T-helper 1 cell (primary cell): ENCODE measurements around the gene GALNT2.

Experiments
- DNase-seq, 5 donors: peaks; one replicate each; pipeline ENCODE4 v3.0.0-alpha.2; 2012 to 2020

GALNT2 gene

GRCh38 chr1:230131457-230131856 is 64.4 kb downstream of the GALNT2 start:
- no peak for DNase-seq

DNA sequence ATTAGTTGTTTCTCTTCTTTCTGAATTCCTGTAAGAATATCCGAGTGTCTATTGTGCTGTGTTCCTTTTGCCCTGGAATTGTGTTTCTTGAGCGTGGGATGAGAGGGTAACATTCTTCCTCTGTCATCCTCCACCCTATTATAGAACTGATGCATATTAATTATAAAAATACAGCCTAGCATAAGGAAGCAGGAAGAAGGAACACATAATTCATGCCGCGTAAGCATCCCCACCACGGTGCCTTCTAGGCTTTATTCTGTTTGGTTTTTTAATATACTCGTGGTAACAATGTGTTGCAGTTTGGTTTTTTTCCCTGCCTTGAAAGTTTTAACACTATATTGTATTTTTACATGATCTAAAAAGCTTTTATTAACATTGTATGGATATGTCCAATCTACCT is 65.7 kb downstream of the GALNT2 start:
- DNase-seq = no peak

DNA sequence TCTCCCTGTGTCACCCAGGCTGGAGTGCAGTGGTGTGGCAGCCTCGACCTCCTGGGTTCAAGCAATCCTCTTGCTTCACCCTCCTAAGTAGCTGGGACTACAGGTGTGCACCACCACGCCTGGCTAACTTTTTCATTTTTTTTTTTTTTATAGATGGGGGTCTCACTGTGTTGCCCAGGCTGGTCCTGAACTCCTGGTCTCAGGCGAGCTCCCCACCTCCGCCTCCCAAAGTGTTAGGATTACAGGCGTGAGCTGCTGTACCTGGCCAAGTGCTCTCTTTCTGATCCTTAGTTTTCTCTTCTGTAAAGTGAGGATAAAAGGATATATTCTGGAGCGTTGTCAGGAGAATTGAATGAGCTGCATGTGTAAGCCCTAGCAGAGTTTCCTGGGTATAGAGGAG is 68.7 kb downstream of the GALNT2 start:
- no peak for DNase-seq

- no peak for DNase-seq
Measured at GRCh38 chr1:230136453-230137336, 69.7 kb downstream of the GALNT2 start.

DNA sequence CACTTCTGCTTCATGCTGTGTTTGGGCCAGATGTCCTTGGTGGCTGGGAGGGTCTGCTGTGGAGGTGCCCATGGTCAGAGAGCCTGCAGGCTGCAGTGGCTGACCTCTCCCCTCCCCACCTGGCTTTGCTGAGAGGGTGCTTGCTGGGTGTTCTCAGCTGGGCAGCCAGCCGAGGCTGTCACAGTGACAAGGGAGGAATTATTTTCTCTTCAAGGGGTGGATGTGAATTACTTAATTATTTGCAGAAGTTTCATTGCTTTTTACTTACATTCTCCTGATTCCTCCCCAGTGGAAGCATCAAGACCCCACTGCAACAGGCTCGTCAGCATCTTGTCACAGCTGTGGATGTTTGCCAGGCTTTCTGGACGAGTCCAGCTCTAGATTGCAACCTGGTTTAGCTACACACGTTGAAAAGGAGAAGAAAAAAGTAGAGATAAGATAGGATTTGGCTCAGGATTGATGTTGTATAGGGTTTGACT is 70.3 kb downstream of the GALNT2 start:
- no peak for DNase-seq

- DNase-seq = no peak
Measured at GRCh38 chr1:230138561-230139239, 71.7 kb downstream of the GALNT2 start.

GRCh38 chr1:230139315-230139714 is 72.3 kb downstream of the GALNT2 start:
- no peak for DNase-seq

- DNase-seq = no peak
Measured at GRCh38 chr1:230139741-230140140, 72.7 kb downstream of the GALNT2 start.

DNA sequence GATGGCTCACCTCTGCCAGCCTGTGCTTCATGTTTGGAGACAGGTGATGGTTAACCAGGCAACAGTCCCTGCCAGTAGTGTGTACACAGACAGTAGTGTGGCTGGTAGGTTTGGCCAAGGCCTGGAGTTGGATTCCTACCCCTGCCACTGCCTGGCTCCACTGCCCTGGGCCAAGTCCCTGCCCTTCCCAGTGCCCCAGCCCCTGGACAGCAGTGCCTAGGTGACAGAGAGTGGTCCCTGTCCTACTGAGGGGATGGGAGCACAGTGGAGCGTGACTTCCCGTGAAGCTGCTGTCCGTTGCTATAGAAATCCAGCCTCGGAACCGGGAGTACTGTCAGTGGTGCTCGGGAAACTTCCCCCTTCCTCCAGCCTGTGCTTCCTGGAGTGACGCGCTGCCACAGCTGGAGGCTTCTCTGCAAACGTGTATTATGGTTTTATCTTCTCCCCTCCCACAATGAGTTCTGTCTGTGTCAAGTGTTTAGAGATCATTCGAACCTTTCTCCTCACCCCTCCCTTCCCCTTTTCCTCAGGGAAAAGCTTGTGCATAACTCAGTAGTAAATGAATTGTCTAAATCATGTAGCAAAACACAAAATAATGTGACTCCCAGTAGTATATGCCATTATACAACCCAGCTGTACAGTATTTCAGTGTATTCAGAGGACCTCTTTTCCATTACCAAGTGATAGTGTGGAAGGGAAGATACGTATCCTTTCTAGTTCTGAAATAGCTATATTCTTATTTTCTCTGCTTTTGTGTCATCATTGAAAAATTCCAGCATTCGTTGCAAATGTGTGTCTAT is 73.4 kb downstream of the GALNT2 start:
- no peak for DNase-seq

- no peak for DNase-seq
Measured at GRCh38 chr1:230141021-230141648, 74.1 kb downstream of the GALNT2 start.

DNA sequence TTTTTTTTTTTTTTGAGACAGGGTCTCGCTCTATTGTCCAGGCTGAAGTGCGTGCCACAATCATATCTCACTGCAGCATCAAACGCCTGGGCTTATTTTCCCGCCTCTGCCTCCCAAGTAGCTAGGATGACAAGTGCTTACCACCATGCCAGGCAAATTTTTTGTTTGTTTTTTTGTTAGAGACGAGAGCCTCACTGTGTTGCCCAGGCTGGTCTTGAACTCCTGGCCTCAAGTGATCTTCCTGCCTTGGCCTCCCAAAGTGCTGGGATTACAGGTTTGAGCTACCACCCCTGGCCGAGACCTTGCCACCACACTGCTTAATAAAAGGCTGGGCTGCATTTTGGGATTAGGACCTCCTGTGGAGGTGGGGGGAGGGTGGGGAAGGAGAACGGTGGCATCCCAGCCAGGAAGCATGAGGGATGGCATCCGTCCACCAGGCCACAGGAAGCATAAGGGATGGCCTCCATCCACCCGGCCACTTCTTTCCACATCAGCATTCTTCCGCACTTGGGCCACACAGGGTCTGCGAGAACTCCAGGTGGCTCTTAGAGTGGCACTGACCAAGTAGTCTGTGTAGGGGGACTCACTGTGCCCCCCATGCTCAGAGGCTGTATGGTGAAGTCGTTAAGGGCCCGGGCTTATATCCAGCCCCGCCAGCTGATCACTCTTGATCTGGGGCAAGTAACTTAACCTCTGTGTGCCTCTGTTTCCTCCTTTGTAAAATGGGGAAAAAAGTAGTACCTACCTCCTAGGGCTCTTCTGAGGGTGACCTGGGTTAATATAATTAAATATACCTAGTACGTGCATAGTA is 75.0 kb downstream of the GALNT2 start:
- DNase-seq = no peak

DNA sequence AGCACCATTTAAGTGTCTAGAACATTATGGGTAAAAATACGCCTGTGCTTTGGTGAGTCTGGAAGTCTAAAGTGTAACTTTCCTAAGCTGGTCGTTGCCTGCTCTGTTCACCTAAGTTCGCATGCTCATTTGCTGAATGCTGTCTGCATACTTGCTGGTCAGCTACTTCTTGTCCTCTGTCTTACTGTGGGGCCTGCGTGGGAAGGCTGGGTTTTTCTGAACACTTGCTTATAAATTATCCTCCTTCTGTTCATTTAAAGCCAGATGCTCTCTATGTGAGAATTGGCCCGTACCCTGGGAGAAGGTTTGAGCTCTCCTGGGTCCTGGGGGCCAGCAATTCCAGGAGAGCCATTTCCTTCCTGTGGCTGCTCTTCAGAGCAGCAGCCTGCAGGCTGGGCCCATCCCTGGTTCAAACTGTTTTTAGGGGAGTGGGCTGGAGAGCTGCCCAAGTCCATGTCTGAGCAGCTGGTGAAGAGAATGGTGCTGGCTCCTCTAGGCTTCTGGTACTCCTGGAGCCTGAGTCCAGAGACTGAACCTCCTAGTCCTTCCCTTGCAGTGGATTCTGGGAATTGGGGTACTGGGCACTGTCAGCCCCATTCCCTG is 75.7 kb downstream of the GALNT2 start:
- DNase-seq = no peak

DNA sequence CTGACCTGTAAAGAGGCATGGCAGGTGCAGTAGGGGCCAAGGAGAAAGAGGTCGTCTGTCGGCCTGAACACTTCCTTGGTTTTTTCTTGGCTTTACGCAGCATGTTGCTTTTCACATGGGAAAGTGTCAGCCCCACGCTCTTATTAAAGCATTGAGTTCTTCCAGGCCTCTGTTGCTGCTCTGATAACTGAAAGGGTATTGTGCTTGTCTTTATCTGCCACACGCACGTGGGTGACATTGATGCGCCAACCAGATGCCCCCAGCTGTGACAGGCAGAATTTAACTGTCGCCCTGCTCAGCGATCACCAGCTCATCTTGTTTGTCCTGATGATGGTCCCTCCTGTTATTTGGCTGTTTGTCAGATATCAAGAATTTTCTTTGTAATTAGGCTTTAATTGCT is 76.5 kb downstream of the GALNT2 start:
- no peak for DNase-seq

GRCh38 chr1:230144010-230144614 is 77.1 kb downstream of the GALNT2 start:
- no peak for DNase-seq

DNA sequence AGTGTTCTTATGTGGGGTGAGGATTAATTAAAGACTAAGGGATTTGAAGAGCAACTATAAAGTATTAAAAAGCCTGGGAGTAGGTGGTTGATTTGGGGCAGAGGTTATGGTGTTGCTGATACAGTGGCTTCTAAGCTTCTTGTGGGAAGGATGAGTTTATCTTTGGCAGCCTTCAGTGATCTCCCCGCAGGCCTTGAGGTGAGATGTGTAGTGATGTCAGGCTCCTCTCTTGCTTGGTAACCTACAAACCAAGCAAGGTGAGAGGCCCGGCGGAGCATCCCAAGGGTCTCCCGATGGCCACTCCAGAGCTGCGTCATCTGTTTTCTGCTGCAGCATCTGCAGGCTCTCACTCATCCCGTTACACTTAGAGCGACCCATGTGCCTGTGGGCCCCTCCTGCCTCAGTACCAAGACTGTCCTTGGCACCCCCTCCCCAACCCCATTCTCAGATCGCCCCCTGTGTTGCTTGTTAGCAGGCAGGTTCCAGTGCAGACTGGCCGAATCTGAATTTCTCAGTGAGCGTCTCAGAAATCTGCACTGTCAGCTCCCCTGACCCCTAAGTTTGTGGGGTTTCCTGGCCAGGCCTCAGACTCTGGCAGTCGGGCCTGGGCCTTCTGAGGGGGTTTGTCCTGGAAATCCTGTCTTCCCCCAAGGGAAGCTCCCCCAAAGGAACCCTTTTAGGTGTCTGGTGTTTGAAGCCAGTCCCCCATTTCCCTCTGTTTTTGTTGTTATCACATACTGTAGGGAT is 77.9 kb downstream of the GALNT2 start:
- no peak for DNase-seq

- no peak for DNase-seq
Measured at GRCh38 chr1:230145505-230145899, 78.5 kb downstream of the GALNT2 start.

DNA sequence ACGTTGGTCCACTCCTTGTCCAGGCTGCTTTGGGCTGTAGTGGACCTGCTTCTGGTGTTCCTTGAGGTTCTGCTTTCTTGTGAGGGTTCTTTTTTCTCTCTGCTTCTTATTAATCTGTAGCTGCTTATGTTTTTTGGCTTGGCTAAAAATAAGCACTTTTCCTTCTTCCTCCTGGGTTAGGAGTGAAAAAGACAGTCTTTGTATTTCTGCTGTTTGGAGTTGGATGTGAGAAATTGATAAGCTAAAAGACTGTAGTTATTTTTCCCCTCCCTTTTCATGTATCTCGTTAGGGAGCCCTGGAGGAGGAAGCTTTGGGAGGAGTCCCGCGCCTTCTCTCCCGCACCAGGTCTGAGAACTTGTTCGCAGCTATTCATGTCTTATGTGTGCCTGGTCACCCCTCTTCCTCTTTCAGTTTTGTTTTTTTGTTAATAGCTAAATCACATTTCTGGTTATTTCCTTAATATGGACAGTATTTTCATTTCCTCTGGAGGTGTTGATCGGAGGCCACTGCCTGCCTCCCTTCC is 79.0 kb downstream of the GALNT2 start:
- no peak for DNase-seq

GRCh38 chr1:230146709-230147108 is 79.7 kb downstream of the GALNT2 start:
- no peak for DNase-seq

- no peak for DNase-seq
Measured at GRCh38 chr1:230147253-230148125, 80.5 kb downstream of the GALNT2 start.
